HT-29 (cell line): ENCODE data around the gene RCAN3. TPM values are rescaled to one million over a fixed set of nuclear protein-coding genes. Genes with fewer than 3 reads are reported as not detected.
A peak's percentile ranks its signal among the peaks of the same experiment; 100 is the strongest.

Experiments used
- DNase-seq: peaks from one replicate; pipeline ENCODE4 v3.0.0-alpha.2; 2015; ENCODE audit warnings: low spot score
- total RNA-seq: library from RNA; depleted of rRNA; stranded (reverse); fragments of >200 nt; shearing (Covaris generic); gene quantifications from 2 replicates; pipeline ENCODE4 v1.2.3, GENCODE V29; 2014; rRNA removed

RCAN3 gene
- total RNA-seq, 1 experiment from 2014 or later = 13.2 TPM

- no peak for DNase-seq
These were observed 73.4 kb downstream of the RCAN3 start for GRCh38 chr1:24575905-24576587.

- DNase-seq = no peak
These were observed 76.2 kb downstream of the RCAN3 start for GRCh38 chr1:24578846-24579245.

- no peak for DNase-seq
These were observed 78.1 kb downstream of the RCAN3 start for GRCh38 chr1:24580756-24581155.

- DNase-seq = no peak
These were observed 81.6 kb downstream of the RCAN3 start for GRCh38 chr1:24584171-24584647.

GRCh38 chr1:24586119-24586518, 83.5 kb downstream of the RCAN3 start:
- DNase-seq = no peak

- DNase-seq = peak; percentile 66
These were observed 84.6 kb downstream of the RCAN3 start for GRCh38 chr1:24586970-24587820.

- no peak for DNase-seq
These were observed 85.9 kb downstream of the RCAN3 start for GRCh38 chr1:24588573-24588972.

GRCh38 chr1:24589200-24589599, 86.6 kb downstream of the RCAN3 start:
- no peak for DNase-seq

Other genes with a start within 250 kb of the RCAN3 start
- 5.5 and 9.0 TPM in 2 replicates for gene GRHL3, start 183.5 kb upstream of the RCAN3 start, total RNA-seq
- gene STPG1, start 89.1 kb upstream of the RCAN3 start, total RNA-seq = 5.3 and 5.4 TPM in 2 replicates
- 25.2 and 29.4 TPM in 2 replicates for gene NIPAL3, start 87.0 kb upstream of the RCAN3 start, total RNA-seq
- gene NCMAP, start 53.3 kb downstream of the RCAN3 start, total RNA-seq = 1.8 and 2.0 TPM in 2 replicates
- gene SRRM1, start 140.5 kb downstream of the RCAN3 start, total RNA-seq = 25.3 and 26.0 TPM in 2 replicates
- gene CLIC4, start 242.6 kb downstream of the RCAN3 start, total RNA-seq = 22.5 and 22.6 TPM in 2 replicates